ENCODE data around the gene FAM184A.

Gene FAM184A

DNA sequence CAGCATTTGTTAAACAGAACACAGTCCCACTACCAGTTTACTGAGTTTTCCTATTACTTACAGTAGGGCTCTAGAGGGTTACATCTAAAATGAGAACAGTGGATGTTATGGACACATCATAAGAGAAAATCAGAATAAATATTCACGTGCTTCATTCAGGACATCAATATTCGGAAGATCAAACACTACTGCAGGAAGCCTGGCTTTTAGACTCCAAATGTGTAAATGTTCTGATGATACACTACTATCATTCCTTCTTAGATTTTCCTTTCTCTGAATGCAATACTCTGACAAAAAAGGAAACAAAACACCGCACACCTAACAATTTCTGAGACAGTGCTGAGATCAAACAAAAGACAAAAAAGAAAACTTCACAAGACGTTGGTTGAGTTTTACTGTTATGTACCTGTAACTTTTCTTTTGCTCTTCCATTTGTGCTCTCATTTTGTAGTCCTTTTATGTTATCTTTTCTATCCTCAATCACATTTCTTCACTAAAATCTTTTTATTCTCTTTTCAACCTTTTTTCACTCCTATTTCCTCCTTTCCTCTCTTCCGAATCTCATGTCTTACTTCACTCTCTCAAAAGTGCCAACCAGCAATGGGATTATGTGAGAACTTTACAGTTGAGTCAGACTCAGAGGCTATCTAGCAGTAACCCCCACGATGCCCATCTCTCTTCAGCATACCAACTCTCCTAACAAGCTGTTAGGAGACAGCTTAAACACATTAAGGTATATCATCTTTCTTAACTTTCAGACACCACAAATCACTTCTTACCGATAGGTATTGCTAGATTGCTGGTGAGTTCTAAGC lies 1.7 kb downstream of the FAM184A start:
- H3K9ac ChIP-seq: no peak overlapping the region
- H3K4me1 ChIP-seq: 0 out of 2 replicates have a peak, but pooled peaks cover 10% of the 10 kb centered on the region
- no peaks in the 10 kb centered on the region for H4K20me1 ChIP-seq
- no peak overlapping the region for H3K4me3 ChIP-seq
- H3K36me3 ChIP-seq: no peaks in the 10 kb centered on the region
- peaks cover 8% of the 10 kb centered on the region for H3K9me3 ChIP-seq
- H3K27me3 ChIP-seq: peaks cover 44% of the 10 kb centered on the region
- TF ChIP-seq Cebpa-rat (IDR thresholded peaks at IDR 0.05): no peak
- no peak overlapping the region for H3K27ac ChIP-seq
- no peak overlapping the region for H3K4me2 ChIP-seq

- TF ChIP-seq Cebpa-rat (IDR thresholded peaks at IDR 0.05): no peak
- Histone ChIP-seq H3K36me3 (no peaks in the 10 kb centered on the region), H3K4me1 (0 out of 2 replicates have a peak, but pooled peaks cover 10% of the 10 kb centered on the region), H3K27me3 (peaks cover 44% of the 10 kb centered on the region), H3K9ac (no peak overlapping the region), H3K27ac (no peak overlapping the region), H3K4me2 (no peak overlapping the region), H3K9me3 (peaks cover 2% of the 10 kb centered on the region), H3K4me3 (no peak overlapping the region), H4K20me1 (no peaks in the 10 kb centered on the region)
Measured at GRCh38 chr6:119076173-119076572, 2.3 kb downstream of the FAM184A start.

- no peaks in the 10 kb centered on the region for H4K20me1 ChIP-seq
- H3K4me3 ChIP-seq: no peak overlapping the region
- H3K27me3 ChIP-seq: peaks cover 44% of the 10 kb centered on the region
- no peaks in the 10 kb centered on the region for H3K36me3 ChIP-seq
- H3K27ac ChIP-seq: no peak overlapping the region
- TF ChIP-seq Cebpa-rat (IDR thresholded peaks at IDR 0.05): no peak
- 0 out of 2 replicates have a peak, but pooled peaks cover 10% of the 10 kb centered on the region for H3K4me1 ChIP-seq
- no peak overlapping the region for H3K4me2 ChIP-seq
- no peak overlapping the region for H3K9ac ChIP-seq
- H3K9me3 ChIP-seq: no peaks in the 10 kb centered on the region; the same call in 1 of the 2 replicates
Measured at GRCh38 chr6:119075200-119075981, 3.1 kb downstream of the FAM184A start.

GRCh38 chr6:119073307-119074051 lies 5.0 kb downstream of the FAM184A start:
- Histone ChIP-seq H3K4me1 (0 out of 2 replicates have a peak, but pooled peaks cover 10% of the 10 kb centered on the region), H3K36me3 (no peaks in the 10 kb centered on the region), H3K4me3 (no peak overlapping the region), H3K4me2 (no peak overlapping the region), H4K20me1 (no peaks in the 10 kb centered on the region), H3K9ac (no peak overlapping the region), H3K9me3 (no peaks in the 10 kb centered on the region), H3K27ac (no peak overlapping the region), H3K27me3 (peaks cover 26% of the 10 kb centered on the region)
- no peak for TF ChIP-seq Cebpa-rat (IDR thresholded peaks at IDR 0.05)

GRCh38 chr6:119071576-119071975 lies 6.9 kb downstream of the FAM184A start:
- no peaks in the 10 kb centered on the region for H3K36me3 ChIP-seq
- H4K20me1 ChIP-seq: no peaks in the 10 kb centered on the region
- peaks cover 7% of the 10 kb centered on the region; the same call in 1 of the 2 replicates for H3K27me3 ChIP-seq
- no peak overlapping the region for H3K27ac ChIP-seq
- TF ChIP-seq Cebpa-rat (IDR thresholded peaks at IDR 0.05): no peak
- H3K4me3 ChIP-seq: no peak overlapping the region
- no peak overlapping the region for H3K9ac ChIP-seq
- no peaks in the 10 kb centered on the region for H3K9me3 ChIP-seq
- 0 out of 2 replicates have a peak, but pooled peaks cover 5% of the 10 kb centered on the region for H3K4me1 ChIP-seq
- H3K4me2 ChIP-seq: no peak overlapping the region

DNA sequence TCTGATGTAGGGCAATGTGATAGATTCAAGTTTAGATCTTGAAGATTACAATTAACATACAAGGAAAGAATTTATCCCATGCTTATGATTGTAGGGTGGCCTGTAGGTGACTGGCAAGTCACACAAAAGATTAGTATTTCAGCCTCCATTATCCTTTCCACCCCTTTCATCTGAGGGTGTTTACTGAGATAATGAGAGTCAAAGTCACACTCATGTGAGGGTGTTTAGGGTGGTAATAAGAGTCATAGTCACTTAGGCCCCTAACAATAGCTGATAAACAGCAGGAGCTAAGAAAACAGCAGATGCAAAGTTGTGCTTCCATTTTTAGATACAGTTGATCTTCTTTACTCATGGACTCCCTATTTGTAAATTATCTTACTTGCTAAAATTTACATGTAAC lies 11.4 kb downstream of the FAM184A start:
- Histone ChIP-seq H3K9me3 (no peaks in the 10 kb centered on the region), H3K4me2 (no peak overlapping the region), H4K20me1 (no peaks in the 10 kb centered on the region), H3K9ac (no peak overlapping the region), H3K4me3 (no peak overlapping the region), H3K27me3 (no peaks in the 10 kb centered on the region), H3K4me1 (no peaks in the 10 kb centered on the region), H3K36me3 (no peaks in the 10 kb centered on the region), H3K27ac (no peak overlapping the region)
- TF ChIP-seq Cebpa-rat (IDR thresholded peaks at IDR 0.05): no peak

- no peak for TF ChIP-seq Cebpa-rat (IDR thresholded peaks at IDR 0.05)
- no peak overlapping the region for H3K4me3 ChIP-seq
Measured at GRCh38 chr6:119066517-119066916, 11.9 kb downstream of the FAM184A start.

GRCh38 chr6:119065955-119066354 lies 12.5 kb downstream of the FAM184A start:
- Histone ChIP-seq H3K4me1 (no peaks in the 10 kb centered on the region), H4K20me1 (no peaks in the 10 kb centered on the region), H3K27me3 (no peaks in the 10 kb centered on the region), H3K4me2 (no peak overlapping the region), H3K9me3 (no peaks in the 10 kb centered on the region), H3K9ac (no peak overlapping the region), H3K4me3 (no peak overlapping the region), H3K36me3 (no peaks in the 10 kb centered on the region), H3K27ac (no peak overlapping the region)
- TF ChIP-seq Cebpa-rat (IDR thresholded peaks at IDR 0.05): no peak

More at GRCh38 chr6:119066517-119066916, 11.9 kb downstream of the FAM184A start:
- Histone ChIP-seq H3K9me3 (no peaks in the 10 kb centered on the region), H3K4me2 (no peak overlapping the region), H3K36me3 (no peaks in the 10 kb centered on the region), H3K4me1 (no peaks in the 10 kb centered on the region), H3K9ac (no peak overlapping the region), H4K20me1 (no peaks in the 10 kb centered on the region), H3K27ac (no peak overlapping the region), H3K27me3 (no peaks in the 10 kb centered on the region)

DNA sequence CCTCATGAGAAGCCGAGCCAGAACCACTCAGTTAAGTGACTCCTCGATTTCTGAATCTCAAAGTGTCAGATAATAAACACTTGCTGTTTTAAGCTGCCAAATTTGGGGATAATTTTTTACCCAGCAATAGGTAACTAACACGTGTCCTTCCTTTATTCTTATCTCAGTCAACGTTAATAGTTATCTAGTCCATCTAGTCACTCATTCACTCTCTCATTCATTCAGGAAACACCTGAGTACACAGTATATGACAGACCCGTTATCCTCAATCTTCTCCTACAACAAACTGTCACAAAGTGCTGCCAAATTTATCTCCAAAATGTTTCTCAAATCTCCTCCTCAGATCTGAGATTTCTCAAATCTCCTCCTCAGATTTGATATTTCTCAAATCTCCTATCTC lies 13.1 kb downstream of the FAM184A start:
- no peaks in the 10 kb centered on the region for H3K36me3 ChIP-seq
- H3K9ac ChIP-seq: no peak overlapping the region

More for the DNA sequence above, 13.1 kb downstream of the FAM184A start:
- no peak overlapping the region for H3K4me3 ChIP-seq
- no peaks in the 10 kb centered on the region for H3K9me3 ChIP-seq
- no peaks in the 10 kb centered on the region for H3K27me3 ChIP-seq
- H3K4me1 ChIP-seq: no peaks in the 10 kb centered on the region
- H4K20me1 ChIP-seq: no peaks in the 10 kb centered on the region
- TF ChIP-seq Cebpa-rat (IDR thresholded peaks at IDR 0.05): no peak
- no peak overlapping the region for H3K27ac ChIP-seq
- no peak overlapping the region for H3K4me2 ChIP-seq

Measured in BLaER1 (cell line).